ENCODE results near the gene B4GALNT4. TPM values are rescaled to one million over a fixed set of nuclear protein-coding genes. Genes with fewer than 3 reads are reported as not detected.

B4GALNT4 gene
- polyA plus RNA-seq, 2 of the 4 experiments (the other 2 are of a cell fraction): 5.3 to 27.5 TPM

DNA sequence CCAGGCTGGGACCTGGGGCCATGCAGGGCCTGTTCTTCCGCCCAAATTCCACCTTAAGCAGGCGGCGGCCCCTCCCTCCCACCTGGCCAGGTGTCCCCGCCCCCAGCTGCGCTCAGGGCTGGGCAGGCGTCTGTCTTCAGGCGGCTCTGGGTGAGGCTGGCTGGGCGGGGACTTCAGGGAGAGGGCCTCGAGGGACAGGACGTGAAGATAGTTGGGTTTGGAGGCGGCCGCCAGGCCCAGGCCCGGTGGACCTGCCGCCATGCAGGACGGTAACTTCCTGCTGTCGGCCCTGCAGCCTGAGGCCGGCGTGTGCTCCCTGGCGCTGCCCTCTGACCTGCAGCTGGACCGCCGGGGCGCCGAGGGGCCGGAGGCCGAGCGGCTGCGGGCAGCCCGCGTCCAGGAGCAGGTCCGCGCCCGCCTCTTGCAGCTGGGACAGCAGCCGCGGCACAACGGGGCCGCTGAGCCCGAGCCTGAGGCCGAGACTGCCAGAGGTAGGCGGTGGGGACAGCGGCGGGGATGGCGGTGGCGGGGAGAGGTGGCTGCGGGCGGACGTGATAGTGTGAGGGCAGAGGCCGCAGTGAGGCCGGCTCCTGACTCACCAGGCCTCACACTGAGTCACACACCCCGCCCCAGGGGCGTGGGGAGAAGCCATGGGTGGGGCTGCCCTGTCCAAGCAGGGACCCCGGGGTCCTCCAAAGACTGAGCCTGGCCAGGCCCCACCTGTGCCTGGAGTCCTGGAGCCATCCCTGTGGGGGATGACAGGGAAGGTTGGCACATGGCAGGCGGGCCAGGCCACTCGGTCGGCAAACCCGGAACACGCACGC, 24.9 kb downstream of the B4GALNT4 start, which contains the start of gene PKP3:
TSS of gene PKP3 (plus strand) at position 176 of the 824 bp plus-strand sequence. CDS start at position 260, 84 bp downstream.
- Histone ChIP-seq H3K27ac (peak within 1 kb of the TSS; percentile 98 to 99), H3K4me1 (peaks cover 37% of the 10 kb centered on the region), H3K4me2 (peak within 1 kb of the TSS; percentile 95), H3K9me3 (no peaks in the 10 kb centered on the region), H3K4me3 (peak within 1 kb of the TSS; percentile 64)
- ATAC-seq (peak; percentile 70 to 78), DNase-seq (ENCODE audit: low read depth in 1 of 2, low spot score in 1 of 2) (peak; percentile 80 to 86), FAIRE-seq (no peak)
- WGBS (ENCODE audit: missing lambda C conversion rate): 1% methylated on average over 22 of the region's 57 CpGs
- ChIA-PET CTCF (interaction anchor here (0.9 to 1.4 kb wide), 4 partner anchors 12 to 125 kb away, joined by 3 to 4 read pairs (median 4); no protein-coding TSS in a partner anchor), POLR2A (interaction anchor here (3.1 kb wide), 1 partner anchor 13 kb away, joined by 18 read pairs; no protein-coding TSS in a partner anchor)
- TF ChIP-seq, protein P1, sequence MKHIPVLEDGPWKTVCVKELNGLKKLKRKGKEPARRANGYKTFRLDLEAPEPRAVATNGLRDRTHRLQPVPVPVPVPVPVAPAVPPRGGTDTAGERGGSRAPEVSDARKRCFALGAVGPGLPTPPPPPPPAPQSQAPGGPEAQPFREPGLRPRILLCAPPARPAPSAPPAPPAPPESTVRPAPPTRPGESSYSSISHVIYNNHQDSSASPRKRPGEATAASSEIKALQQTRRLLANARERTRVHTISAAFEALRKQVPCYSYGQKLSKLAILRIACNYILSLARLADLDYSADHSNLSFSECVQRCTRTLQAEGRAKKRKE (CRISPR knock-in tag; IDR thresholded peaks at IDR 0.05; ENCODE audit: low read depth): no peak
- TF ChIP-seq JUN (IDR thresholded peaks at IDR 0.05): peak; percentile 74 to 77
- no peak for TF ChIP-seq EHMT2 (IDR thresholded peaks at IDR 0.05; ENCODE audit: low read depth)
- TF ChIP-seq, protein P2, sequence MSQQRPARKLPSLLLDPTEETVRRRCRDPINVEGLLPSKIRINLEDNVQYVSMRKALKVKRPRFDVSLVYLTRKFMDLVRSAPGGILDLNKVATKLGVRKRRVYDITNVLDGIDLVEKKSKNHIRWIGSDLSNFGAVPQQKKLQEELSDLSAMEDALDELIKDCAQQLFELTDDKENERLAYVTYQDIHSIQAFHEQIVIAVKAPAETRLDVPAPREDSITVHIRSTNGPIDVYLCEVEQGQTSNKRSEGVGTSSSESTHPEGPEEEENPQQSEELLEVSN (IDR thresholded peaks at IDR 0.05; ENCODE audit: borderline replicate concordance, low read depth): peak; percentile 56; the same call in 1 of the 2 replicates
- peak; percentile 64 for TF ChIP-seq FOSL2 (IDR thresholded peaks at IDR 0.05)
- peak; percentile 91 for TF ChIP-seq FOSL2 (CRISPR knock-in tag; IDR thresholded peaks at IDR 0.05)
- peak; percentile 73 for TF ChIP-seq POLR2A (IDR thresholded peaks at IDR 0.05; ENCODE audit: low read length)
- TF ChIP-seq JUNB (IDR thresholded peaks at IDR 0.05): 0 out of 2 replicates have a peak, but pooled peaks have one; percentile 18
- TF ChIP-seq MYC (IDR thresholded peaks at IDR 0.05; ENCODE audit: borderline replicate concordance, low read length): peak; percentile 58; the same call in 1 of the 2 replicates
- TF ChIP-seq TP53 (CRISPR knock-in tag; IDR thresholded peaks at IDR 0.05): no peak
- TF ChIP-seq, protein P3, sequence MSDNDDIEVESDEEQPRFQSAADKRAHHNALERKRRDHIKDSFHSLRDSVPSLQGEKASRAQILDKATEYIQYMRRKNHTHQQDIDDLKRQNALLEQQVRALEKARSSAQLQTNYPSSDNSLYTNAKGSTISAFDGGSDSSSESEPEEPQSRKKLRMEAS (IDR thresholded peaks at IDR 0.05): peak; percentile 77
- TF ChIP-seq, protein P4, sequence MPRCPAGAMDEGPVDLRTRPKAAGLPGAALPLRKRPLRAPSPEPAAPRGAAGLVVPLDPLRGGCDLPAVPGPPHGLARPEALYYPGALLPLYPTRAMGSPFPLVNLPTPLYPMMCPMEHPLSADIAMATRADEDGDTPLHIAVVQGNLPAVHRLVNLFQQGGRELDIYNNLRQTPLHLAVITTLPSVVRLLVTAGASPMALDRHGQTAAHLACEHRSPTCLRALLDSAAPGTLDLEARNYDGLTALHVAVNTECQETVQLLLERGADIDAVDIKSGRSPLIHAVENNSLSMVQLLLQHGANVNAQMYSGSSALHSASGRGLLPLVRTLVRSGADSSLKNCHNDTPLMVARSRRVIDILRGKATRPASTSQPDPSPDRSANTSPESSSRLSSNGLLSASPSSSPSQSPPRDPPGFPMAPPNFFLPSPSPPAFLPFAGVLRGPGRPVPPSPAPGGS (IDR thresholded peaks at IDR 0.05): 0 out of 3 replicates have a peak, but pooled peaks have one; percentile 39

DNA sequence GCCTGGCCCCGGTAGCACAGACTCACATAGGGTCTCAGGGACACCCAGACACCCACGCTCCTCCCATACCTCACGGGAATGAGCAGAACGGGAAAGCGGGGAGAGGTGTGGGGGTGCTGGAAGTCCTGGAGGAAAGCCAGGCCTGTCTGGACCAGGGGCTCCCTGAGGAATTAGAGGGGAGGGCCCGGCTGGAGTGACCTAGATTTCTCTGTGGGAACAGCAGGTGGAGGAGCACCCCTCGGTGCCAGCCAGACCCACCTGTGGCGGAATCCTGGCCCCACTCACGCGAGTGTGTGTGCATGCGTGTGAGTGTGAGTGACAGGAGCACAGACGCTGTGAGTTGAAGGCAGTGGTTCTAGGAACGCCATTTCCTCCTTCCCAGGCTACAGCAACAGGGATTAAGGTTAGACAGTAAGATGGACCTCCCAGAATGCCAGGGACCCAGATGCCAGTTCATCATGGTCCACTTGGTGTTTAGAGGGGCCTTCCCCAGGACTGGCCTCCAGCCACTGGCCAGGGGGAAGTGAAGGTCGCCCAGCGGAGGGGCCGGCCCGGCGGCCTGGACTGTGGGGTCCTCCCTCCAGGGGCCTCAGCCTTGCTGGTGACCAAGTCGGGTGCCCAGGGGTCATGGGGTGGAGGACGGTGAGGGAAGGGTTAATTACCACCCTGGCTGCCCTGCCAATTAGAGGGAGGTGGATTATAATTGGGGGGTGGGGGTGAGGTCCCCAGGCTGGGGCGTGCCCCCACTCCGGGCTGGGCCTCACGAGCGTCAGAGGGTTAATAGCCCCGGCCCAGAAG, 25.8 kb downstream of the B4GALNT4 start:
- Histone ChIP-seq H3K27ac (peak overlapping the region; percentile 98 to 99), H3K4me2 (peak overlapping the region; percentile 95), H3K9me3 (no peaks in the 10 kb centered on the region), H3K4me3 (peak overlapping the region; percentile 64), H3K4me1 (peaks cover 37% of the 10 kb centered on the region)
- no peak for FAIRE-seq
- DNase-seq (ENCODE audit: low read depth in 1 of 2, low spot score in 1 of 2): no peak
- POLR2A ChIA-PET: interaction anchor here (3.1 kb wide), 1 partner anchor 12 kb away, joined by 18 read pairs; no protein-coding TSS in a partner anchor
- no peak; a peak in 1 of 6 replicates for ATAC-seq
- TF ChIP-seq, protein P1 (CRISPR knock-in tag; IDR thresholded peaks at IDR 0.05; ENCODE audit: low read depth): no peak
- TF ChIP-seq NFE2L2 (conservative IDR thresholded peaks at IDR 0.05; ENCODE audit: low read length): no peak
- no peak for TF ChIP-seq NPAS2 (CRISPR knock-in tag; IDR thresholded peaks at IDR 0.05; ENCODE audit: borderline replicate concordance)
- no peak for TF ChIP-seq EHF (CRISPR knock-in tag; IDR thresholded peaks at IDR 0.05)
- TF ChIP-seq HOXB13 (CRISPR knock-in tag; IDR thresholded peaks at IDR 0.05; ENCODE audit: low read depth): no peak
- TF ChIP-seq NR3C1 (IDR thresholded peaks at IDR 0.05): no peak
- TF ChIP-seq SMC3 (IDR thresholded peaks at IDR 0.05): no peak
- no peak for TF ChIP-seq CBX2 (IDR thresholded peaks at IDR 0.05; ENCODE audit: borderline replicate concordance, low read depth)
- TF ChIP-seq BHLHE40 (IDR thresholded peaks at IDR 0.05; ENCODE audit: low read depth, low read length): no peak
- no peak for TF ChIP-seq MAFK (IDR thresholded peaks at IDR 0.05; ENCODE audit: partially characterized antibody)
- TF ChIP-seq RFX5 (IDR thresholded peaks at IDR 0.05): no peak
- TF ChIP-seq, protein P5, sequence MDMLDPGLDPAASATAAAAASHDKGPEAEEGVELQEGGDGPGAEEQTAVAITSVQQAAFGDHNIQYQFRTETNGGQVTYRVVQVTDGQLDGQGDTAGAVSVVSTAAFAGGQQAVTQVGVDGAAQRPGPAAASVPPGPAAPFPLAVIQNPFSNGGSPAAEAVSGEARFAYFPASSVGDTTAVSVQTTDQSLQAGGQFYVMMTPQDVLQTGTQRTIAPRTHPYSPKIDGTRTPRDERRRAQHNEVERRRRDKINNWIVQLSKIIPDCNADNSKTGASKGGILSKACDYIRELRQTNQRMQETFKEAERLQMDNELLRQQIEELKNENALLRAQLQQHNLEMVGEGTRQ (IDR thresholded peaks at IDR 0.05): no peak
- no peak for TF ChIP-seq POLR2AphosphoS2 (conservative IDR thresholded peaks at IDR 0.05; ENCODE audit: low read length)
- TF ChIP-seq ZC3H11A (IDR thresholded peaks at IDR 0.05): no peak
- TF ChIP-seq EHMT2 (IDR thresholded peaks at IDR 0.05; ENCODE audit: low read depth): no peak
- no peak for TF ChIP-seq RCOR1 (IDR thresholded peaks at IDR 0.05; ENCODE audit: low read depth, low read length)
- TF ChIP-seq, protein P6, sequence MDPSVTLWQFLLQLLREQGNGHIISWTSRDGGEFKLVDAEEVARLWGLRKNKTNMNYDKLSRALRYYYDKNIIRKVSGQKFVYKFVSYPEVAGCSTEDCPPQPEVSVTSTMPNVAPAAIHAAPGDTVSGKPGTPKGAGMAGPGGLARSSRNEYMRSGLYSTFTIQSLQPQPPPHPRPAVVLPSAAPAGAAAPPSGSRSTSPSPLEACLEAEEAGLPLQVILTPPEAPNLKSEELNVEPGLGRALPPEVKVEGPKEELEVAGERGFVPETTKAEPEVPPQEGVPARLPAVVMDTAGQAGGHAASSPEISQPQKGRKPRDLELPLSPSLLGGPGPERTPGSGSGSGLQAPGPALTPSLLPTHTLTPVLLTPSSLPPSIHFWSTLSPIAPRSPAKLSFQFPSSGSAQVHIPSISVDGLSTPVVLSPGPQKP (IDR thresholded peaks at IDR 0.05; ENCODE audit: low read depth, low read length): no peak
- TF ChIP-seq, protein P3 (IDR thresholded peaks at IDR 0.05): no peak
- TF ChIP-seq RARB (CRISPR knock-in tag; IDR thresholded peaks at IDR 0.05): no peak
- WGBS (ENCODE audit: missing lambda C conversion rate): 37% methylated on average over 18 of the region's 25 CpGs
- CTCF ChIA-PET: interaction anchor here (1.2 to 3.0 kb wide), 4 partner anchors 9 to 54 kb away, joined by 3 to 19 read pairs (median 12); no protein-coding TSS in a partner anchor
